A549 (cell line): ENCODE measurements around the gene DYNC1H1. TPM values are rescaled to one million over a fixed set of nuclear protein-coding genes. Genes with fewer than 3 reads are reported as not detected.

Experiments used
- ATAC-seq, 2 experiments: fragments of 200-7000 bp in 1 of 2; fragments of >200 bp in 1 of 2; cut with Nextera tagmentation in 1 of 2; cut with Tn5 transposase in 1 of 2; 3 replicates each; pipeline versions ENCODE4 v1.8.0 to v1.9.1; 2018 to 2020; ENCODE audit warnings: mild to moderate bottlenecking in 1 of 2, moderate library complexity in 1 of 2
- CTCF ChIA-PET: fragments of 300-600 bp; sonication (Branson Sonifier 250); formaldehyde crosslinking; extraction: SDS; loops from one replicate; lab custom pipeline; 2021; ENCODE audit warnings: antibody characterized with exemption, inconsistent platforms; lab: Yijun Ruan, JAX
- POLR2A ChIA-PET: fragments of 350-600 bp; formaldehyde crosslinking; extraction: SDS; loops from one replicate; lab custom pipeline; 2021; ENCODE audit warnings: antibody characterized with exemption, inconsistent platforms; lab: Yijun Ruan, JAX
- DNase-seq, 2 experiments: peaks; one replicate each; pipeline versions ENCODE4 v3.0.0 to v3.0.0-alpha.2; 2011 to 2016; ENCODE audit warnings: low read depth in 1 of 2, low spot score in 1 of 2
- FAIRE-seq: peaks from 2 replicates; lab custom pipeline; 2011; peaks lifted over from hg19 to GRCh38; lab: Jason Lieb, UNC
- H3K27ac ChIP-seq, 2 experiments: fragments of >200 bp; sonication (Bioruptor Twin); formaldehyde crosslinking; 3 replicates each; pipeline ENCODE4 v1.5.1; 2016 to 2017
- H3K4me1 ChIP-seq: fragments of >200 bp; sonication (Bioruptor Twin); formaldehyde crosslinking; 3 replicates; pipeline ENCODE4 v1.6.1; 2016
- H3K4me2 ChIP-seq: fragments of >200 bp; sonication (Bioruptor Twin); formaldehyde crosslinking; 3 replicates; pipeline ENCODE4 v1.6.1; 2016
- H3K4me3 ChIP-seq: fragments of >200 bp; sonication (Bioruptor Twin); formaldehyde crosslinking; 3 replicates; pipeline ENCODE4 v1.5.1; 2016
- H3K9me3 ChIP-seq: fragments of >200 bp; sonication (Bioruptor Twin); formaldehyde crosslinking; 3 replicates; pipeline ENCODE4 v1.6.1; 2016
- CBX8 ChIP-seq: fragments of 200-600 bp; sonication (generic); IDR thresholded peaks from 2 replicates; pipeline ENCODE4 v1.6.1; 2016
- ELK1 ChIP-seq: fragments of 150-350 bp; IDR thresholded peaks from 2 replicates; pipeline ENCODE4 v1.6.1; 2014; ENCODE audit warnings: low read depth, mild to moderate bottlenecking, low read length
- EP300 ChIP-seq, 2 experiments: fragments of >200 bp; sonication (Bioruptor Twin); formaldehyde crosslinking; IDR thresholded peaks; 2 replicates in 1 of 2; 3 replicates in 1 of 2; pipeline ENCODE4 v1.6.1; 2016 to 2017
- FOSL2 ChIP-seq, 2 experiments: fragments of 450-650 bp in 1 of 2; fragments of >200 bp in 1 of 2; sonication (Bioruptor Twin) in 1 of 2; formaldehyde crosslinking; IDR thresholded peaks; 2 replicates each; pipeline versions ENCODE4 v1.5.0 to v1.6.1; 2016 to 2020; ENCODE audit warnings: mild to moderate bottlenecking in 1 of 2, moderate library complexity in 1 of 2
- HES2 ChIP-seq: fragments of >200 bp; sonication (Bioruptor Twin); formaldehyde crosslinking; IDR thresholded peaks from 2 replicates; pipeline ENCODE4 v1.6.1; 2016
- HEYL ChIP-seq: fragments of 250-450 bp; sonication (Bioruptor Pico); IDR thresholded peaks from 2 replicates; pipeline ENCODE4 v1.8.0; 2021; ENCODE audit warnings: mild to moderate bottlenecking, moderate library complexity
- HOXB13 ChIP-seq: fragments of 250-450 bp; sonication (Bioruptor Pico); IDR thresholded peaks from 2 replicates; pipeline ENCODE4 v1.5.0; 2020; ENCODE audit warnings: low read depth, mild to moderate bottlenecking, moderate library complexity
- MAFK ChIP-seq: fragments of 450-650 bp; IDR thresholded peaks from 2 replicates; pipeline ENCODE4 v1.6.1; 2014; ENCODE audit not compliant: partially characterized antibody
- MAX ChIP-seq: IDR thresholded peaks from 2 replicates; pipeline ENCODE4 v1.6.1; 2012
- MAZ ChIP-seq: fragments of 150-350 bp; IDR thresholded peaks from 2 replicates; pipeline ENCODE4 v1.6.1; 2014; ENCODE audit warnings: antibody characterized with exemption, low read depth, low read length, borderline replicate concordance
- NFE2L2 ChIP-seq: fragments of 150-350 bp; conservative IDR thresholded peaks from 2 replicates; pipeline ENCODE4 v1.6.1; 2014; ENCODE audit warnings: low read length
- PBX3 ChIP-seq: IDR thresholded peaks from 2 replicates; pipeline ENCODE4 v1.6.1; 2012
- REST ChIP-seq: fragments of 200-600 bp; sonication (generic); IDR thresholded peaks from 2 replicates; pipeline ENCODE4 v1.6.1; 2016; ENCODE audit warnings: antibody characterized with exemption, mild to moderate bottlenecking, moderate library complexity
- SREBF2 ChIP-seq: fragments of 450-650 bp; IDR thresholded peaks from 2 replicates; pipeline ENCODE4 v1.6.1; 2014; ENCODE audit warnings: mild to moderate bottlenecking, moderate library complexity
- TP53 ChIP-seq: fragments of 250-450 bp; sonication (Bioruptor Pico); IDR thresholded peaks from 2 replicates; pipeline ENCODE4 v1.5.0; 2021; ENCODE audit warnings: mild to moderate bottlenecking, moderate library complexity
- ZC3H11A ChIP-seq: fragments of 450-650 bp; IDR thresholded peaks from 2 replicates; pipeline ENCODE4 v1.6.1; 2014; ENCODE audit warnings: antibody characterized with exemption, mild to moderate bottlenecking
- ZFP36 ChIP-seq: fragments of 450-650 bp; IDR thresholded peaks from 2 replicates; pipeline ENCODE4 v1.6.1; 2014; ENCODE audit warnings: borderline replicate concordance; ENCODE audit not compliant: partially characterized antibody
- ZNF302 ChIP-seq: fragments of 250-450 bp; sonication (Bioruptor Pico); IDR thresholded peaks from 2 replicates; pipeline ENCODE4 v1.9.0; 2021; ENCODE audit warnings: inconsistent platforms, mild to moderate bottlenecking, moderate library complexity
- WGBS: methylation state at CpG from one replicate; pipeline ENCODE4 v1.1.6; 2017; ENCODE audit errors: missing lambda C conversion rate; 5-methylcytosine and 5-hydroxymethylcytosine counted together
- polyA plus RNA-seq, 4 experiments: library from polyadenylated mRNA; depleted of rRNA in 3 of 4; stranded (reverse); fragments of >200 nt; fragmentation: RNase III in 1 of 4; extraction: RNeasy Plus Mini Kit Qiagen cat#74134 plus additional on column Dnase treatment in 1 of 4; gene quantifications; 2 replicates in 3 of 4; 3 replicates in 1 of 4; pipeline ENCODE4 v1.2.3, GENCODE V29; 2011 to 2017

Gene DYNC1H1
- polyA plus RNA-seq, 2 of the 4 experiments (the other 2 are of a cell fraction): 177 to 187 TPM

GRCh38 chr14:102040153-102040552 is 75.8 kb downstream of the DYNC1H1 start:
- DNase-seq: no peak
- FAIRE-seq: no peak
- ATAC-seq: no peak
- Histone ChIP-seq H3K27ac (no peak overlapping the region), H3K4me3 (no peak overlapping the region), H3K9me3 (no peaks in the 10 kb centered on the region), H3K4me2 (no peak overlapping the region), H3K4me1 (no peaks in the 10 kb centered on the region)
- ChIA-PET CTCF (interaction anchor here (1.2 kb wide), 1 partner anchor 9 kb away, joined by 4 read pairs; no protein-coding TSS in a partner anchor), POLR2A (no interaction called here)
- WGBS: 92% methylated on average over 13 of the region's 13 CpGs
- TF ChIP-seq MAX (no peak), HEYL (CRISPR knock-in tag) (no peak), CBX8 (no peak), ELK1 (no peak), EP300 (IDR thresholded peaks at IDR 0.05) (no peak), REST (no peak)

- Histone ChIP-seq H3K27ac (no peak overlapping the region), H3K9me3 (no peaks in the 10 kb centered on the region), H3K4me3 (no peak overlapping the region), H3K4me2 (no peak overlapping the region), H3K4me1 (no peaks in the 10 kb centered on the region)
- no peak for TF ChIP-seq PBX3
- TF ChIP-seq FOSL2 (IDR thresholded peaks at IDR 0.05): no peak
- no peak for TF ChIP-seq FOSL2 (CRISPR knock-in tag; IDR thresholded peaks at IDR 0.05)
- TF ChIP-seq HOXB13 (CRISPR knock-in tag): no peak
- TF ChIP-seq MAFK: no peak
- no peak for TF ChIP-seq ZFP36
- no peak for TF ChIP-seq MAZ
- TF ChIP-seq ZNF302 (CRISPR knock-in tag): no peak
- TF ChIP-seq HES2: no peak
- no peak for TF ChIP-seq TP53 (CRISPR knock-in tag)
- TF ChIP-seq ZC3H11A: no peak
- TF ChIP-seq SREBF2: no peak
- no peak for TF ChIP-seq NFE2L2
- 93% methylated on average over 9 of the region's 9 CpGs for WGBS
- DNase-seq: no peak
- ChIA-PET POLR2A (no interaction called here), CTCF (interaction anchor here (0.6 to 3.0 kb wide), 3 partner anchors 13 to 272 kb away, joined by 3 to 11 read pairs (median 7); no protein-coding TSS in a partner anchor)
- no peak for ATAC-seq
- FAIRE-seq: no peak
Measured at GRCh38 chr14:102042699-102043098, 78.3 kb downstream of the DYNC1H1 start.
